GM23248 (cell line): Measurements from ENCODE around the gene UBE2R2. TPM values are rescaled to one million over a fixed set of nuclear protein-coding genes. Genes with fewer than 3 reads are reported as not detected.

ENCODE experiments used
- DNase-seq: peaks from one replicate; pipeline ENCODE4 v3.0.0-alpha.2; 2015
- H2AFZ ChIP-seq: fragments of 200-600 bp; sonication (generic); 2 replicates; pipeline ENCODE4 v1.6.1; 2016; ENCODE audit warnings: antibody characterized with exemption
- H3F3A ChIP-seq: fragments of 200-600 bp; sonication (generic); 2 replicates; pipeline ENCODE4 v1.6.1; 2016; ENCODE audit warnings: mild to moderate bottlenecking, antibody characterized with exemption, mixed run types; ENCODE audit not compliant: insufficient read depth
- H3K27ac ChIP-seq: fragments of 200-600 bp; sonication (generic); 2 replicates; pipeline ENCODE4 v1.5.1; 2016; ENCODE audit warnings: mild to moderate bottlenecking
- H3K27me3 ChIP-seq: fragments of 200-600 bp; sonication (generic); replicated peaks from 2 replicates; pipeline ENCODE4 v1.6.1; 2016; ENCODE audit warnings: mild to moderate bottlenecking; ENCODE audit not compliant: insufficient read depth
- H3K36me3 ChIP-seq: fragments of 200-600 bp; sonication (generic); 2 replicates; pipeline ENCODE4 v1.6.1; 2016; ENCODE audit warnings: low read depth, mild to moderate bottlenecking
- H3K4me1 ChIP-seq: fragments of 200-600 bp; sonication (generic); 2 replicates; pipeline ENCODE4 v1.6.1; 2016; ENCODE audit warnings: mild to moderate bottlenecking; ENCODE audit not compliant: insufficient read depth
- H3K4me2 ChIP-seq: fragments of 200-600 bp; sonication (generic); one replicate; pipeline ENCODE4 v1.6.1; 2016; ENCODE audit warnings: mild to moderate bottlenecking; ENCODE audit not compliant: unreplicated experiment
- H3K4me3 ChIP-seq: fragments of 200-600 bp; sonication (generic); 2 replicates; pipeline ENCODE4 v1.5.1; 2016; ENCODE audit warnings: mild to moderate bottlenecking
- H3K79me2 ChIP-seq: fragments of 200-600 bp; sonication (generic); 2 replicates; pipeline ENCODE4 v1.6.1; 2016; ENCODE audit warnings: mild to moderate bottlenecking; ENCODE audit not compliant: insufficient read depth
- H3K9ac ChIP-seq: fragments of 200-600 bp; sonication (generic); 2 replicates; pipeline ENCODE4 v1.6.1; 2016; ENCODE audit warnings: mild to moderate bottlenecking
- H3K9me2 ChIP-seq: fragments of 200-600 bp; sonication (generic); 2 replicates; pipeline ENCODE4 v1.6.1; 2016; ENCODE audit warnings: mixed run types, mild to moderate bottlenecking, moderate library complexity; ENCODE audit not compliant: insufficient read depth
- H3K9me3 ChIP-seq: fragments of 200-600 bp; sonication (generic); one replicate; pipeline ENCODE4 v1.6.1; 2017; ENCODE audit warnings: low read depth
- H4K20me1 ChIP-seq: fragments of 200-600 bp; sonication (generic); 2 replicates; pipeline ENCODE4 v1.6.0; 2016; ENCODE audit not compliant: insufficient read depth
- EZH2 ChIP-seq: fragments of 200-600 bp; sonication (generic); IDR thresholded peaks from 2 replicates; pipeline ENCODE4 v1.6.1; 2018; ENCODE audit warnings: antibody characterized with exemption, mild to moderate bottlenecking; ENCODE audit not compliant: insufficient read depth, poor library complexity, severe bottlenecking
- EZH2phosphoT487 ChIP-seq: fragments of 200-600 bp; sonication (generic); IDR thresholded peaks from 2 replicates; pipeline ENCODE4 v1.6.1; 2018; ENCODE audit warnings: antibody characterized with exemption, moderate library complexity, mild to moderate bottlenecking, low read depth; ENCODE audit not compliant: insufficient read depth
- WGBS, 2 experiments: methylation state at CpG; one replicate each; pipeline ENCODE4 v1.1.6; 2015 to 2017; ENCODE audit warnings: low lambda C conversion rate in 2 of 2, low coverage in 1 of 2; ENCODE audit errors: missing lambda C conversion rate in 2 of 2; 5-methylcytosine and 5-hydroxymethylcytosine counted together
- in situ Hi-C: fragments of 300-500 bp; cut with MboI; formaldehyde crosslinking; loops from 2 replicates; pipeline ENCODE4 v1.15.0; 2020
- polyA plus RNA-seq: library from polyadenylated mRNA; unstranded; fragments of >200 nt; fragmentation: Nextera tagmentation; extraction: Ambion mirVana; gene quantifications from 2 replicates; pipeline ENCODE4 v1.2.1, GENCODE V29; 2016
- total RNA-seq: library from RNA; depleted of rRNA; stranded (reverse); fragments of >200 nt; shearing (Covaris generic); gene quantifications from 2 replicates; pipeline ENCODE4 v1.2.3, GENCODE V29; 2014

The UBE2R2 gene
- total and polyA plus RNA-seq, 2 experiments from 2014 or later, result 16.0 to 18.9 TPM

DNA sequence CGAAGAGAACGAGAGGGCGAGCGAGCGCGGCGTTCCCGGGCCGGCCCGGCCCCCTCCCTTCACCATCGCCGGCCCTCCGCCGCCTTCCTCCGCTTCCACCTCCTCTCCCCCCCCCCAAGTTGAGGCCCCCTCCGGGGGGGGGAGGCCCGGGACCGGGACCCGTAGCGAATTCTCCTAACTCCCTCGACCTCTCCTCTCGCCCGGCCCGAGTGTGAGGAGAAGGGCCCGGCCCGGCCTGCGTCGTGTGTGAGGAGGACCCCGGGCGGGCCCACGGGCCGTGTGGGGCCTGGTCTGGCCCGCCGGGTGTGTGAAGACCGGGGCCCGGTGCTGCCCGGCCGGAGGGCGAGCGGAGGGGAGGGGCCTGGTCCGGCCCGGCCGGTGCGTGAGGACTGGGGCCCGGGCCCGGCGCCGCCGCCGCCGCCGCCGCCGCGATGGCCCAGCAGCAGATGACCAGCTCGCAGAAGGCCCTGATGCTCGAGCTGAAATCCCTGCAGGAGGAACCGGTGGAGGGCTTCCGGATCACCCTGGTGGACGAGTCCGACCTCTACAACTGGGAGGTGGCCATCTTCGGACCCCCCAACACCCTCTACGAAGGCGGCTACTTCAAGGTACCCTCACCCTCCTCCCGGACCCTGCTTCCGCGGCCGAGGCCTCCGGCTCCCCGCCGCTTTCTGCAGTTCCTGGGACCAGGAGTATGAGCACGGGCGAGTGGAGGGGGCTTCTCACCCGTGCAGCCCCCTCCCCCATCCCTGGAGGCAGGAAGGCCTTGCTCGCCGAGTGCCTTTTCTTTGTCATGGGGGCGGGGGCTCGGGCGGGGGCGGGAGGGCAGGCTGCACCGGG, 587 bp downstream of the UBE2R2 start:
- H3K4me3 ChIP-seq, result peak overlapping the region; percentile 87
- H3K4me1 ChIP-seq, result peaks cover 45% of the 10 kb centered on the region
- H4K20me1 ChIP-seq, result peaks cover 6% of the 10 kb centered on the region; the same call in 1 of the 2 replicates
- H3K36me3 ChIP-seq, result no peaks in the 10 kb centered on the region
- no peak for TF ChIP-seq EZH2
- TF ChIP-seq EZH2phosphoT487, result no peak
- H3K4me2 ChIP-seq, result peak overlapping the region; percentile 58
- peak; percentile 89 for DNase-seq
- H3K79me2 ChIP-seq, result peaks cover 43% of the 10 kb centered on the region
- H3F3A ChIP-seq, result peaks cover 54% of the 10 kb centered on the region
- peak overlapping the region; percentile 95 for H3K27ac ChIP-seq
- 0 out of 2 replicates have a peak overlapping the region, but pooled peaks have one; percentile 36 for H2AFZ ChIP-seq
- no peaks in the 10 kb centered on the region for H3K9me3 ChIP-seq
- no peaks in the 10 kb centered on the region for H3K27me3 ChIP-seq
- in situ Hi-C loops, result no loop called here
- H3K9me2 ChIP-seq, result no peaks in the 10 kb centered on the region
- 1 to 3% methylated on average over 32 to 54 of the region's 81 CpGs for WGBS, 2 experiments
- H3K9ac ChIP-seq, result peak overlapping the region; percentile 99

DNA sequence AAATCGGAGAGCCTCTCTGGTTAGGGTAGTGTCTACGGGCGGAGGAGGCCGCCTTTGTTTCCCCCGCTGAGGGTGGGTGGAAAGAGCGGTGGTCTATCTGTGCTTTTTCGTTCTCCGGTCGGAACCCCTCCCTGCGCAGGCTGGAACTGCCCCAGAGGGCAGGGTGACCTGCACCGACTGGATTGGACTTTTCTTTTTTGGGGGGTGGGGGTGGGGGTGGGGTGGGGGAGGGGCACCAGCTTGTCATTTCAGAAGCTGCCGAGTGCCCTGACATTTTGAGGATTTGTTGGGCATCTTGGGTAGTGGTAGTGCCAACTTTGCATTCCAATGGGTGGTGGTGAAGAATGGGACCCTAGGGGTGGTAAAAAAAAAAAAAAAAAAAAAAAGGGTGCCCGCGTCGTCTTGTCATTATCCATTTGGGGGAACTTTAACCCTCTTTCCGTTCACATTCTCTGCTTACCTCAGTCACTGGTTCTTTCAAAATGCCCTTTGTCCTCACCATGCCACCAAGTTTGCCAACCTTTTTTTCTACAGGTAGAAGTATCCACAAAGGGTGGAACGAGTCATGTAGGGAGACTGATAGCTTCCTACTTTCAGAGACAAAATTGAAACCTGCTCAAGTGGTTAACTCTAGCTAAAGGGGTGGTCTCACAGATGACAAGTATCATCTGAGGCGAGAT, 1.3 kb downstream of the UBE2R2 start:
- Histone ChIP-seq H3K79me2 (peaks cover 51% of the 10 kb centered on the region), H3K27ac (peak overlapping the region; percentile 95), H3K4me1 (peaks cover 41% of the 10 kb centered on the region), H3K9ac (peak overlapping the region; percentile 99), H3K36me3 (no peaks in the 10 kb centered on the region), H3K9me3 (no peaks in the 10 kb centered on the region), H3F3A (peaks cover 50% of the 10 kb centered on the region), H2AFZ (0 out of 2 replicates have a peak overlapping the region, but pooled peaks have one; percentile 0), H3K4me2 (peak overlapping the region; percentile 96), H3K27me3 (no peaks in the 10 kb centered on the region), H4K20me1 (peaks cover 6% of the 10 kb centered on the region; the same call in 1 of the 2 replicates), H3K9me2 (no peaks in the 10 kb centered on the region), H3K4me3 (peak overlapping the region; percentile 87)
- no peak for DNase-seq
- TF ChIP-seq EZH2phosphoT487 (no peak), EZH2 (no peak)
- in situ Hi-C loops, result no loop called here
- 2 to 3% methylated on average over 9 to 18 of the region's 18 CpGs for WGBS, 2 experiments

DNA sequence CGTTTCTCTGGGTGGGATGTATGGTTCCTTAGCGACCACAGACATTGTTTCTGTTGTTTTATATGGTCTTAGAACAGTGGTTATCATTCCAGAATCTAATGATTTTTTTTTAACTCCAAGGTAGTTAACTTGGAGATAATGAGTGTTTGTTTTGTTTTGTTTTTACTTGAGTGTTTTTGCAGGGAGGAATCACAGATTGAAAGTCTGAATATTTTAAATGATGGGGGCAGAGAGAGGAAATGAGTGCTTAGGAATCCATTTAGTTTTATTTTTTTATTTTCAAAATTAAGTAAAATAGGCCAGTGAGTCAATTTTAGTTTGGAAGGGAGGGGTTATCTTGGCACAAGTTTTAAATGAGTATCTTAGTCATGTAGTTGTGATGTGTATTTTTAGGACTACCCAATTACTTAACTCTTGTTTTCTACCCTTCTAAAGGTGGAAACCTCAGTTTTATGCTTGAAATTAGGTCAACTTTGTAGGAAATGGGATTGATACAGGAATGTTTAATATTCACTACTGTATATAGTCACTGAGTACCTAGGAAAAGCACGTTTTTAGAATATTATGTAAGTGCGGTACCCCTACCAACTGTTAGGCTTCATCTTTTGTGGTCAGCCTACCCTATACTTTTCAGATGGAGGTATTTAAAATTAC, 2.0 kb downstream of the UBE2R2 start:
- no peaks in the 10 kb centered on the region for H3K27me3 ChIP-seq
- DNase-seq, result peak; percentile 84
- no peak for TF ChIP-seq EZH2phosphoT487
- TF ChIP-seq EZH2, result no peak
- H3F3A ChIP-seq, result peaks cover 45% of the 10 kb centered on the region
- peaks cover 36% of the 10 kb centered on the region for H3K4me1 ChIP-seq
- peak overlapping the region; percentile 96 for H3K4me2 ChIP-seq
- no peaks in the 10 kb centered on the region for H3K9me2 ChIP-seq
- H4K20me1 ChIP-seq, result peaks cover 6% of the 10 kb centered on the region; the same call in 1 of the 2 replicates
- 0 out of 2 replicates have a peak overlapping the region, but pooled peaks have one; percentile 0 for H2AFZ ChIP-seq
- H3K9me3 ChIP-seq, result no peaks in the 10 kb centered on the region
- peak overlapping the region; percentile 95 for H3K27ac ChIP-seq
- in situ Hi-C loops, result no loop called here
- H3K4me3 ChIP-seq, result peak overlapping the region; percentile 87
- 0 out of 2 replicates have a peak, but pooled peaks cover 4% of the 10 kb centered on the region for H3K36me3 ChIP-seq
- WGBS, 2 experiments, result 24 to 25% methylated on average over 4 of the region's 4 CpGs
- H3K79me2 ChIP-seq, result peaks cover 58% of the 10 kb centered on the region
- peak overlapping the region; percentile 99 for H3K9ac ChIP-seq

DNA sequence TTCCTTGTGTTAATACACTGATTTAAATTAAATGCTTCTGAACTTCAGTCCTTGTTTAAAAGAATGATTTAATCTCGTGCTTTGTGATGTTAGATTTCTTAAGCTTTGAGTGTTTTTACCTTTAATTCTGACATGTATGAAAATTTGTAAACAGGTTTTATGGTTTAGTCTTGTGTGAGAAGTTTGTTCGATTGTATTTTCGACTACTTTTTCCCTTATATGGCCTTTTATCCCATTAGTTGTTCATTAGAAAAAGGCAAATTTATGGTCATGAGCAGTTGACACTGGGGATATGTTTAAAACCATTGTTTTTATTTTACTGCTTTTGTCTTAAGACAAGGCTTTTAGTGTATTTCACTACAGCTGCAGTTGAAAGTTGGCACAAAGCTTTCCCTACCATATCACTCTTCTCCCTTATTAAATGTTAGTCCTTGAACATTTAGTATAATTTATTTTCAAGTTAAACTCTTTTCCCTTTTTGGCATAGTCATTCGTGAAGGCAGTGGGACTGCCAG, 3.3 kb downstream of the UBE2R2 start:
- 27 to 28% methylated on average over 4 of the region's 4 CpGs for WGBS, 2 experiments
- Histone ChIP-seq H3K4me1 (peaks cover 23% of the 10 kb centered on the region), H3K36me3 (0 out of 2 replicates have a peak, but pooled peaks cover 5% of the 10 kb centered on the region), H3K4me3 (peak overlapping the region; percentile 87), H3K27ac (peak overlapping the region; percentile 95), H3K9me2 (no peaks in the 10 kb centered on the region), H2AFZ (no peak overlapping the region), H3K4me2 (peak overlapping the region; percentile 96), H3K9me3 (no peaks in the 10 kb centered on the region), H3K79me2 (peaks cover 71% of the 10 kb centered on the region), H4K20me1 (peaks cover 6% of the 10 kb centered on the region; the same call in 1 of the 2 replicates), H3F3A (peaks cover 32% of the 10 kb centered on the region), H3K9ac (peak overlapping the region; percentile 99), H3K27me3 (no peaks in the 10 kb centered on the region)
- TF ChIP-seq EZH2, result no peak
- TF ChIP-seq EZH2phosphoT487, result no peak
- DNase-seq, result peak; percentile 7
- in situ Hi-C loops, result no loop called here
